K562 (cell line): ENCODE data around the gene CALM1. TPM values are rescaled to one million over a fixed set of nuclear protein-coding genes. Genes with fewer than 3 reads are reported as not detected.

ENCODE experiments used
- AFF1 ChIP-seq, 2 experiments: fragments of 450-650 bp; IDR thresholded peaks; 2 replicates each; pipeline ENCODE4 v1.6.1; 2018; ENCODE audit warnings: mild to moderate bottlenecking in 2 of 2, low read depth in 1 of 2; ENCODE audit not compliant: partially characterized antibody in 2 of 2
- AFF4 ChIP-seq: sonication (generic); formaldehyde crosslinking; IDR thresholded peaks from 2 replicates; pipeline ENCODE4 v1.8.0; 2023; ENCODE audit warnings: mild to moderate bottlenecking, missing genetic modification reagents
- DACH1 ChIP-seq: fragments of 450-650 bp; IDR thresholded peaks from 2 replicates; pipeline ENCODE4 v1.6.1; 2018; ENCODE audit not compliant: partially characterized antibody
- DEAF1 ChIP-seq: fragments of 450-650 bp; formaldehyde crosslinking; IDR thresholded peaks from 2 replicates; pipeline ENCODE4 v1.4.0; 2020; ENCODE audit warnings: mild to moderate bottlenecking, moderate library complexity
- HDAC8 ChIP-seq: fragments of 450-650 bp; IDR thresholded peaks from 2 replicates; pipeline ENCODE4 v1.6.1; 2016; ENCODE audit warnings: mild to moderate bottlenecking, missing genetic modification characterization, moderate library complexity, missing compliant biosample characterization
- HEY1 ChIP-seq: fragments of 250-450 bp; sonication (Bioruptor Pico); IDR thresholded peaks from 2 replicates; pipeline ENCODE4 v1.5.0; 2020; ENCODE audit warnings: mild to moderate bottlenecking, moderate library complexity, borderline replicate concordance
- NKRF ChIP-seq: fragments of 450-650 bp; IDR thresholded peaks from 2 replicates; pipeline ENCODE4 v1.6.1; 2016; ENCODE audit warnings: borderline replicate concordance
- NR4A1 ChIP-seq, 2 experiments: fragments of 250-450 bp in 1 of 2; fragments of 450-650 bp in 1 of 2; sonication (Bioruptor Pico) in 1 of 2; IDR thresholded peaks; 2 replicates each; pipeline versions ENCODE4 v1.4.0 to v1.6.1; 2016 to 2020; ENCODE audit warnings: mild to moderate bottlenecking in 2 of 2, missing compliant biosample characterization in 1 of 2, missing genetic modification characterization in 1 of 2, moderate library complexity in 1 of 2
- POLR3A ChIP-seq: IDR thresholded peaks from 2 replicates; pipeline ENCODE4 v1.6.1; 2011; ENCODE audit warnings: borderline replicate concordance, mild to moderate bottlenecking, moderate library complexity; ENCODE audit not compliant: insufficient read length, insufficient read depth; ENCODE audit errors: extremely low read depth
- RAD51 ChIP-seq: fragments of 450-650 bp; IDR thresholded peaks from 2 replicates; pipeline ENCODE4 v1.7.1; 2016; ENCODE audit warnings: low read depth, mild to moderate bottlenecking, borderline replicate concordance
- SRSF9 ChIP-seq: fragments of 200-400 bp; formaldehyde crosslinking; IDR thresholded peaks from 2 replicates; pipeline ENCODE4 v1.6.1; 2017; ENCODE audit warnings: low read depth, low read length, borderline replicate concordance
- STAG1 ChIP-seq: sonication (generic); formaldehyde crosslinking; IDR thresholded peaks from 2 replicates; pipeline ENCODE4 v1.5.0; 2020; ENCODE audit warnings: missing genetic modification reagents, borderline replicate concordance
- STAT5A ChIP-seq: IDR thresholded peaks from 2 replicates; pipeline ENCODE4 v1.6.1; 2012; ENCODE audit warnings: low read length, inconsistent platforms, borderline replicate concordance
- ZC3H8 ChIP-seq: fragments of 450-650 bp; IDR thresholded peaks from 2 replicates; pipeline ENCODE4 v1.6.1; 2017
- ZNF507 ChIP-seq: conservative IDR thresholded peaks from 2 replicates; pipeline ENCODE4 v1.6.1; 2017; ENCODE audit warnings: missing genetic modification characterization, missing compliant biosample characterization
- ZNF717 ChIP-seq: fragments of 250-450 bp; sonication (Bioruptor Pico); IDR thresholded peaks from 2 replicates; pipeline ENCODE4 v1.5.0; 2021
- polyA plus RNA-seq, 8 experiments: library from polyadenylated mRNA; depleted of rRNA in 4 of 8; stranded (reverse) in 5 of 8; unstranded in 3 of 8; fragments of >200 nt; fragmentation: Nextera tagmentation in 2 of 8; fragmentation: Illumina TruSeq in 1 of 8; extraction: Ambion mirVana in 2 of 8; extraction: Trizol in 1 of 8; gene quantifications; 2 replicates each; pipeline versions ENCODE4 v1.2.1 to v1.2.3, GENCODE V29; 2011 to 2014; ENCODE audit warnings: inconsistent platforms in 1 of 8, missing spikeins in 1 of 8
- total RNA-seq, 7 experiments: library from RNA; depleted of rRNA in 6 of 7; stranded (reverse); fragments of >200 nt in 6 of 7; fragmentation: Illumina TruSeq in 2 of 7; extraction: Trizol in 2 of 7; gene quantifications; 2 replicates each; pipeline versions ENCODE4 v1.2.1 to v1.2.3, GENCODE V29; 2011 to 2021; ENCODE audit warnings: low replicate concordance in 1 of 7

The CALM1 gene
- total and polyA plus RNA-seq, 9 of the 15 experiments (the other 6 are each of a cell fraction or from before 2014, with no cell fraction given), result 48.0 to 269 (median 158) TPM

GRCh38 chr14:90383126-90383730 lies 13.6 kb upstream of the CALM1 start (continued):
- TF ChIP-seq STAG1 (no peak), AFF4 (no peak), SRSF9 (no peak), ZNF717 (CRISPR knock-in tag) (no peak), HDAC8 (tag) (0 out of 2 replicates have a peak, but pooled peaks have one; percentile 67), POLR3A (no peak), NR4A1 (CRISPR knock-in tag; IDR thresholded peaks at IDR 0.05) (no peak), NR4A1 (tag; IDR thresholded peaks at IDR 0.05) (no peak), RAD51 (no peak), HEY1 (no peak), NKRF (no peak), ZNF507 (tag) (no peak), DACH1 (no peak), ZC3H8 (no peak), DEAF1 (CRISPR knock-in tag) (no peak), STAT5A (no peak), AFF1 (IDR thresholded peaks at IDR 0.05; ENCODE audit: low read depth in 1 of 2, partially characterized antibody in 2 of 2) (peak in 1 of 2 experiments; percentile 26)
